ENCODE data around the gene TBC1D12.
"Not testable (repeated sequence)": the region's sequence is repeated elsewhere in the genome, so short reads cannot be mapped to it uniquely, and the experiment has no call there.

Gene TBC1D12

DNA sequence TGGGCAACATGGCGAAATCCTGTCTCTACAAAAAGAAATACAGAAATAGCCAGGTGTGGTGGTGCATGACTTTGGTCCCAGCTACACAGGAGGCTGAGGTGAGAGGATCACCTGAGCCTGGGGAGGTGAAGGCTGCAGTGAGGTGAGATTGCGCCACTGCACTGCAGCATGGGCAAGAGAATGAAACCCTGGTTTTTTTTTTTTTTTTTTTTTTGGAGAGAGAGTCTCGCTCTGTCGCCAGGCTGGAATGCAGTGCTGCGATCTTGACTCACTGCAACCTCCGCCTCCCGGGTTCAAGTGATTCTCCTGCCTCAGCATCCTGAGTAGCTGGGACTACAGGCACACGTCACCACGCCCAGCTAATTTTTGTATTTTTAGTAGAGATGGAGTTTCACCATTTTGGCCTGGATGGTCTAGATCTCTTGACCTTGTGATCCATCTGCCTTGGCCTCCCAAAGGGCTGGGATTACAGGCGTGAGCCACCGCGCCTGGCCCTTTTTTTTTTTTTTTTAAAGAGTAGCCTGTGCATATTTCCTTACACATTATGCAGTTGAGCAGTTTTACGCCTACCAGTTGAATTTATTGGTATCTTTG lies 165.5 kb downstream of the TBC1D12 start:
- not testable (repeated sequence) for DNase-seq; H3K27ac Mint-ChIP-seq; H3K4me3 Mint-ChIP-seq; H3K4me1 Mint-ChIP-seq; H3K9me3 Mint-ChIP-seq; ATAC-seq (replicated peaks); H3K27me3 Mint-ChIP-seq
- peaks cover 23 to 30% of the 10 kb centered on the region in 2 donors for H3K36me3 Mint-ChIP-seq

DNA sequence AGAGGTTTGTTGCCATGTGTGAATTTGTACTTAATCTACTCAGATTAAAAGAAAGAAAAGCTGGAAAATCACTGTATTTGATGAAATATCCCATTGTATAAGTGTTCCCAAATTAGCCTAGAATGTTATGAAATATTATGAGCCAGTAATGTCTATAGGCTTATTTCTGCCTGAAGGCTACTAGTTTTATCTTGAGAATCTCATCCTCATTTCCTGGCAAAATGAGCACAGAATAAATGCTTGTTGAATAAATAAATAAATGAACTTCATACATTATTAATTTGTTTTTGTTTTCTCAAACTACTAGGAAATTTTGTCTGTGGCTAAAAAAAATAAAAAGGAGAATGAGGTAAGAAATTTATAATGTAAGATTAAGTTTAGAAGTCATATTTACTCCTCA lies 168.7 kb downstream of the TBC1D12 start:
- H3K27me3 Mint-ChIP-seq = no peaks in the 10 kb centered on the region
- no peak overlapping the region for H3K27ac Mint-ChIP-seq
- DNase-seq (no peak), ATAC-seq (replicated peaks) (no peak)
- H3K36me3 Mint-ChIP-seq = peaks cover 26 to 30% of the 10 kb centered on the region in 2 donors
- H3K4me1 Mint-ChIP-seq = no peaks in the 10 kb centered on the region
- H3K4me3 Mint-ChIP-seq = no peak overlapping the region
- H3K9me3 Mint-ChIP-seq = no peaks in the 10 kb centered on the region

DNA sequence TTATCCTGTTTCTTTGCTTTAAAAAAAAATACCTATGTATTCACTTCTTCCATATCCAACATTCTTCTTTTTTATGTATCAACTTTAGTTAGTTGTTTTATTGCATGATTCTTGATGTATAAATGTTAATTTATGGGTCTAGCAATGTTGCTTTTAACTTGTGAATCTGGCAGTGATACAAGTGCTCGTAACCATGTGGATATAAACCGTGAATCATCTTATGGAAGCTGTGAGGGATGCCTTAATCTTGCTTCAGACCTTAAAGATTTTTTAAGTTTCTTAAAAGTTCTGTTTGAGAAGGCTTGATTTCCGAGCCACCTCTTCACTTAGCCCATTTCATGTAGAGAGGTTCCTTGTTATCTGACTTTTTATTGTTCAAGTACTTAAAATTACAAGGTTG lies 169.2 kb downstream of the TBC1D12 start:
- H3K36me3 Mint-ChIP-seq = peaks cover 25 to 32% of the 10 kb centered on the region in 2 donors
- H3K9me3 Mint-ChIP-seq = no peaks in the 10 kb centered on the region
- H3K4me3 Mint-ChIP-seq = no peak overlapping the region
- H3K27me3 Mint-ChIP-seq = no peaks in the 10 kb centered on the region
- H3K4me1 Mint-ChIP-seq = no peaks in the 10 kb centered on the region
- DNase-seq = no peak
- no peak overlapping the region for H3K27ac Mint-ChIP-seq
- no peak for ATAC-seq (replicated peaks)

DNA sequence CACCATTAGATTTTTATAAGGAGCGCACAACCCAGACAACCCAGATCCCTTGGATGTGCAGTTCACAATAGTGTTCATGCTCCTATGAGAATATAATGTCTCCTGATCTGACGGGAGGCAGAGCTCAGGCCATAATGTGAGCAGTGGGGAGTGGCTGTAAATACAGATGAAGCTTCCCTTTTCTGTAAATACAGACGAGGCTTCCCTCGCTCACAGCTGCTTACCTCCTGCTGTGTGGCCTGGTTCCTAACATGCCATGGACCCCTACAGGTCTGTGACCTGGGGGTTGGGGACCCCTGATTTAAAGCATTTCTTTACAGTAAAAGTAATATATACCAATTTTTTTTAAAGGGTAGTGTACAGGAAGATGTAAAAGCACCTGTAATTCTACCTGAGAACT lies 176.4 kb downstream of the TBC1D12 start:
- H3K36me3 Mint-ChIP-seq = peaks cover 12 to 30% of the 10 kb centered on the region in 2 donors
- DNase-seq (no peak), ATAC-seq (replicated peaks) (no peak)
- H3K4me3 Mint-ChIP-seq = no peak overlapping the region
- no peaks in the 10 kb centered on the region for H3K9me3 Mint-ChIP-seq
- H3K27me3 Mint-ChIP-seq = no peaks in the 10 kb centered on the region
- no peaks in the 10 kb centered on the region for H3K4me1 Mint-ChIP-seq
- no peak overlapping the region for H3K27ac Mint-ChIP-seq

DNA sequence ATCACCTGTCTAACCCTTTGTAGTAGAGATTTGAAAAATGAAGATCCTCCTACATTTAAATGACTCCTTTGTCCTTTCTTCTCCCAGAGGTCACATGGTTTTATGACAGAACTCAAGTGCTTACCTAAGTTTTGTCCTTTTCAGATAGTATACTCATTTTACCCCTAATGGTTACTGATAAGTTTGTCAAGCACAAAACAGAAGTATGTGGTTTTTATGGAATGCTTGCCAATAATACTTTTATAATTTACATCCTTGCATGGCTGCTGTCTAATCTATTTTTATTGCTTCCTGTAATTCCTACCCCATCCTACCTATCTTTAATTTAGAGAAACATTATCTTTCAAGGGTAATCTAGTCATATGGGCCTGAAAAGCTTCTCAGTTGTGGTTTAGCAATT lies 180.8 kb downstream of the TBC1D12 start:
- peaks cover 2 to 14% of the 10 kb centered on the region in 2 donors for H3K36me3 Mint-ChIP-seq
- no peak overlapping the region for H3K4me3 Mint-ChIP-seq
- H3K9me3 Mint-ChIP-seq = no peaks in the 10 kb centered on the region
- DNase-seq (no peak), ATAC-seq (replicated peaks) (no peak)
- H3K27me3 Mint-ChIP-seq = no peaks in the 10 kb centered on the region
- no peak overlapping the region for H3K27ac Mint-ChIP-seq
- H3K4me1 Mint-ChIP-seq = no peaks in the 10 kb centered on the region

Measured in stimulated activated naive B cell treated with anti-CD40 and anti-IgM and Interleukin-4, amounts not matched to agents 10 μg/mL and 1 μg/mL and 100 μg/mL, for 72 hours (primary cell).